Posterior vena cava (tissue), 2 donors: Measurements from ENCODE around the gene ARHGAP45. TPM values are rescaled to one million over a fixed set of nuclear protein-coding genes. Genes with fewer than 3 reads are reported as not detected.
"Not testable (repeated sequence)": the region's sequence is repeated elsewhere in the genome, so short reads cannot be mapped to it uniquely, and the experiment has no call there.

Experiments
- DNase-seq: peaks from one replicate; pipeline ENCODE4 v3.0.0-alpha.2; 2020; ENCODE audit warnings: low spot score
- intact Hi-C, 2 donors: fragments of 100-400 bp; cut with DNase I; formaldehyde crosslinking; loops; one replicate each; pipeline versions ENCODE4 v1.14.1 to v1.14.2; 2022 to 2023
- total RNA-seq, 2 donors: library from RNA; stranded (reverse); fragmentation: NEBNext Ultra II Directional; extraction: Animal tissue kit (Norgen Biotek cat#: 25700); gene quantifications; one replicate each; pipeline ENCODE4 v1.2.1, GENCODE V29; 2021
- donor health status: DM: yes; HTN: yes; CAD: no.
- donor health status: DM: yes; HTN: yes; CAD: no.

Gene ARHGAP45
- total RNA-seq, 2 donors from 2014 or later: 10.0 to 26.8 TPM

- intact Hi-C loops: no loop called here
- DNase-seq: peak; percentile 80
Measured at GRCh38 chr19:1109032-1109551, 42.1 kb downstream of the ARHGAP45 start.

- intact Hi-C loops: loop anchor here (5.0 kb wide), 1 partner anchor 82 kb away; no protein-coding TSS in a partner anchor
- DNase-seq: peak; percentile 82
Measured at GRCh38 chr19:1109697-1110671, 43.0 kb downstream of the ARHGAP45 start.

GRCh38 chr19:1110809-1111640 lies 44.1 kb downstream of the ARHGAP45 start:
- intact Hi-C loops: loop anchor here (5.0 kb wide), 1 partner anchor 81 kb away; no protein-coding TSS in a partner anchor
- DNase-seq: peak; percentile 82

- intact Hi-C loops: loop anchor here (5.0 kb wide), 1 partner anchor 81 kb away; no protein-coding TSS in a partner anchor
- peak; percentile 81 for DNase-seq
Measured at GRCh38 chr19:1111641-1112267, 44.8 kb downstream of the ARHGAP45 start.

- DNase-seq: peak; percentile 86
- intact Hi-C loops: loop anchor here (5.0 kb wide), 1 partner anchor 80 kb away; no protein-coding TSS in a partner anchor
Measured at GRCh38 chr19:1112268-1113029, 45.5 kb downstream of the ARHGAP45 start.

- peak; percentile 98 for DNase-seq
- intact Hi-C loops: loop anchor here (5.0 kb wide), 1 partner anchor 79 kb away; no protein-coding TSS in a partner anchor
Measured at GRCh38 chr19:1113030-1113985, 46.3 kb downstream of the ARHGAP45 start.

- intact Hi-C loops: loop anchor here (5.0 kb wide), 1 partner anchor 78 kb away; no protein-coding TSS in a partner anchor
- DNase-seq: peak; percentile 85
Measured at GRCh38 chr19:1113986-1114483, 47.1 kb downstream of the ARHGAP45 start.

GRCh38 chr19:1114728-1115127 lies 47.8 kb downstream of the ARHGAP45 start:
- intact Hi-C loops: loop anchor here (5.0 kb wide), 1 partner anchor 78 kb away; no protein-coding TSS in a partner anchor

GRCh38 chr19:1115646-1116420 lies 48.9 kb downstream of the ARHGAP45 start:
- DNase-seq: no peak
- intact Hi-C loops: no loop called here

More at GRCh38 chr19:1114728-1115127, 47.8 kb downstream of the ARHGAP45 start:
- DNase-seq: not testable (repeated sequence)

- no peak for DNase-seq
- intact Hi-C loops: no loop called here
Measured at GRCh38 chr19:1116726-1117581, 50.0 kb downstream of the ARHGAP45 start.

GRCh38 chr19:1117654-1118053 lies 50.7 kb downstream of the ARHGAP45 start:
- DNase-seq: no peak
- intact Hi-C loops: loop anchor here in 1 of 2 donors (1.0 kb wide), 1 partner anchor 39 kb away; no protein-coding TSS in a partner anchor

GRCh38 chr19:1118999-1119398 lies 52.0 kb downstream of the ARHGAP45 start:
- DNase-seq: no peak
- intact Hi-C loops: loop anchor here in 1 of 2 donors (1.0 kb wide), 1 partner anchor 41 kb away; no protein-coding TSS in a partner anchor

GRCh38 chr19:1119475-1120217 lies 52.7 kb downstream of the ARHGAP45 start:
- intact Hi-C loops: no loop called here
- DNase-seq: no peak

GRCh38 chr19:1121395-1121794 lies 54.4 kb downstream of the ARHGAP45 start:
- intact Hi-C loops: no loop called here
- no peak for DNase-seq
